ENCODE results near the gene MINK1. TPM values are rescaled to one million over a fixed set of nuclear protein-coding genes. Genes with fewer than 3 reads are reported as not detected.

The MINK1 gene
- total and polyA plus RNA-seq, 2 donors (not counting 1 experiment from before 2014, with no cell fraction given) = 109 to 160 TPM

DNA sequence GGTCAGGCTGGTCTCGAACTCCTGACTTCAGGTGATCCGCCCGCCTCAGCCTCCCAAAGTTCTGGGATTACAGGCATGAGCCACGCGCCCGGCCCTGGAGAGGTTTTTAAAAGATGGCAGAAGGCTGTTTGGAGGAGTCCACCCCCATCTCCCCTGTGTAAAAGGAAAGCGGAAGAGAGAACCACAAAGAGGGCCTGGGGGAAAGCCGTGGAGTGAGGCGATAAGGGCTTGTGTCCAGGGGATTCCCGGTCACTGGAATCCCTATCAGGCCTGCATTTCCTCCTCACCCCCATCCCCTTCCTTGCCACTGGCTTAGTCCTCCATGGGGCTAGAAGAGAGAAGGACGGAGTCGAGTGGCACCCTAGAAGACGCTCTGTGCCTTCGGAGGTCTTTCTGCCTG, 98.8 kb downstream of the MINK1 start, which contains the start of gene GP1BA:
TSS of gene GP1BA (plus strand) at position 315 of the 400 bp plus-strand sequence. CDS start 328 bp downstream, outside the sequence.
- no peak within 1 kb of the TSS for H3K4me3 Mint-ChIP-seq
- H3K4me2 ChIP-seq (replicated peaks; ENCODE audit: low read depth, low read length, poor library complexity, severe bottlenecking) = peak within 1 kb of the TSS; percentile 20
- no peak within 1 kb of the TSS for H3K4me3 ChIP-seq (ENCODE audit: control extremely low read depth in 1 of 5, extremely low read depth in 1 of 5, insufficient read depth in 1 of 5, low read depth in 2 of 5, low read length in 4 of 5)
- H4K20me1 ChIP-seq (ENCODE audit: control insufficient read depth, insufficient read depth, low read length, poor library complexity, severe bottlenecking) = no peaks in the 10 kb centered on the region
- H3K27me3 ChIP-seq (replicated peaks in 1 of 4; ENCODE audit: control extremely low read depth in 1 of 4, control insufficient read depth in 3 of 4, insufficient read depth in 4 of 4, low read length in 3 of 4) = peaks cover 0 to 16% (median 3%) of the 10 kb centered on the region in 4 experiments
- DNase-seq = peak; percentile 33
- no peak for ATAC-seq (ENCODE audit: low read depth)
- intact Hi-C loops (cut with micrococcal nuclease) = no loop called here
- ChIA-PET CTCF (no interaction called here), POLR2A (no interaction called here)
- no peaks in the 10 kb centered on the region for H3K79me2 ChIP-seq (ENCODE audit: control insufficient read depth, insufficient read depth, low read length)
- H3K27ac Mint-ChIP-seq = no peak within 1 kb of the TSS
- peaks cover 15% of the 10 kb centered on the region for H3K27me3 Mint-ChIP-seq
- TF ChIP-seq EZH2 (IDR thresholded peaks at IDR 0.05; ENCODE audit: borderline replicate concordance, insufficient read depth, low read depth, low read length, poor library complexity, severe bottlenecking) (no peak), CTCF (IDR thresholded peaks at IDR 0.05) (no peak)
- 51% methylated on average over 10 of the region's 14 CpGs for WGBS (ENCODE audit: insufficient coverage)
- no peak within 1 kb of the TSS for H3K9ac ChIP-seq (ENCODE audit: low read length)
- peaks cover 11 to 17% of the 10 kb centered on the region in 2 donors for H3K4me1 ChIP-seq (ENCODE audit: control insufficient read depth in 2 of 2, insufficient read depth in 2 of 2, low read length in 2 of 2)
- H3K36me3 ChIP-seq (replicated peaks in 1 of 2; ENCODE audit: control extremely low read depth in 1 of 2, control insufficient read depth in 1 of 2, extremely low read depth in 1 of 2, insufficient read depth in 2 of 2, low read length in 1 of 2) = peaks cover 0 to 6% of the 10 kb centered on the region in 2 experiments
- peaks cover 25% of the 10 kb centered on the region for H3K4me1 Mint-ChIP-seq
- no peak within 1 kb of the TSS for H3K27ac ChIP-seq (ENCODE audit: low read length in 2 of 2)
- no peak within 1 kb of the TSS for H2AFZ ChIP-seq (ENCODE audit: insufficient read depth, low read depth, low read length, poor library complexity, severe bottlenecking)
- H3K9me3 Mint-ChIP-seq (ENCODE audit: insufficient read depth) = no peaks in the 10 kb centered on the region
- no peaks in the 10 kb centered on the region for H3K9me3 ChIP-seq (ENCODE audit: control extremely low read depth in 1 of 3, control insufficient read depth in 2 of 3, insufficient read depth in 1 of 3, low read length in 2 of 3)

GRCh38 chr17:4932756-4933155, 99.6 kb downstream of the MINK1 start:
- Histone ChIP-seq H4K20me1 (ENCODE audit: control insufficient read depth, insufficient read depth, low read length, poor library complexity, severe bottlenecking) (no peaks in the 10 kb centered on the region), H3K4me1 (ENCODE audit: control insufficient read depth in 2 of 2, insufficient read depth in 2 of 2, low read length in 2 of 2) (peaks cover 11 to 17% of the 10 kb centered on the region in 2 donors), H3K27me3 (replicated peaks in 1 of 4; ENCODE audit: control extremely low read depth in 1 of 4, control insufficient read depth in 3 of 4, insufficient read depth in 4 of 4, low read length in 3 of 4) (peaks cover 0 to 16% (median 3%) of the 10 kb centered on the region in 4 experiments), H2AFZ (ENCODE audit: insufficient read depth, low read depth, low read length, poor library complexity, severe bottlenecking) (no peak overlapping the region), H3K4me2 (replicated peaks; ENCODE audit: low read depth, low read length, poor library complexity, severe bottlenecking) (no peak overlapping the region), H3K9ac (ENCODE audit: low read length) (no peak overlapping the region), H3K27ac (ENCODE audit: low read length in 2 of 2) (no peak overlapping the region), H3K79me2 (ENCODE audit: control insufficient read depth, insufficient read depth, low read length) (no peaks in the 10 kb centered on the region), H3K9me3 (ENCODE audit: control extremely low read depth in 1 of 3, control insufficient read depth in 2 of 3, insufficient read depth in 1 of 3, low read length in 2 of 3) (no peaks in the 10 kb centered on the region), H3K36me3 (replicated peaks in 1 of 2; ENCODE audit: control extremely low read depth in 1 of 2, control insufficient read depth in 1 of 2, extremely low read depth in 1 of 2, insufficient read depth in 2 of 2, low read length in 1 of 2) (peaks cover 0 to 13% of the 10 kb centered on the region in 2 experiments), H3K4me3 (ENCODE audit: control extremely low read depth in 1 of 5, extremely low read depth in 1 of 5, insufficient read depth in 1 of 5, low read depth in 2 of 5, low read length in 4 of 5) (no peak overlapping the region)
- POLR2A ChIA-PET = no interaction called here
- H3K4me1 Mint-ChIP-seq = peaks cover 27% of the 10 kb centered on the region
- no peak overlapping the region for H3K27ac Mint-ChIP-seq
- CTCF ChIA-PET = interaction anchor here (0.8 kb wide), 1 partner anchor 23 kb away, joined by 4 read pairs; no protein-coding TSS in a partner anchor
- WGBS (ENCODE audit: insufficient coverage) = 98% methylated on average over 12 of the region's 12 CpGs
- no peak overlapping the region for H3K4me3 Mint-ChIP-seq
- no peak for DNase-seq
- no peaks in the 10 kb centered on the region for H3K9me3 Mint-ChIP-seq (ENCODE audit: insufficient read depth)
- TF ChIP-seq EZH2 (IDR thresholded peaks at IDR 0.05; ENCODE audit: borderline replicate concordance, insufficient read depth, low read depth, low read length, poor library complexity, severe bottlenecking) (no peak), CTCF (IDR thresholded peaks at IDR 0.05) (no peak)
- intact Hi-C loops (cut with micrococcal nuclease) = no loop called here
- peaks cover 15% of the 10 kb centered on the region for H3K27me3 Mint-ChIP-seq
- no peak for ATAC-seq (ENCODE audit: low read depth)
